ENCODE results near the gene SYNDIG1L.

Gene SYNDIG1L
- 0 to 0.17 (median 0) reads per million in 3 donors for total RNA-seq

- no peak within 1 kb of the TSS for H3K4me3 ChIP-seq (ENCODE audit: insufficient read depth, low read depth, low read length, poor library complexity, severe bottlenecking)
- no peaks in the 10 kb centered on the region for H3K4me1 ChIP-seq (ENCODE audit: control insufficient read depth, insufficient read depth, low read length, poor library complexity, severe bottlenecking)
- H3K9me3 ChIP-seq (ENCODE audit: control insufficient read depth, low read length): no peaks in the 10 kb centered on the region
- no peak within 1 kb of the TSS for H3K27ac ChIP-seq (ENCODE audit: insufficient read depth, low read length, poor library complexity, severe bottlenecking)
- H3K36me3 ChIP-seq (ENCODE audit: control insufficient read depth, insufficient read depth, low read length): no peaks in the 10 kb centered on the region
- peaks cover 8% of the 10 kb centered on the region for H3K27me3 ChIP-seq (replicated peaks; ENCODE audit: control insufficient read depth, insufficient read depth, low read length, poor library complexity, severe bottlenecking)
- DNase-seq: no peak
These were observed at the start of gene SYNDIG1L for GRCh38 chr14:74426202-74426582. Gene SYNDIG1L, minus strand, starts transcription at chr14:74426210. Its CDS starts 16,466 bp downstream, at chr14:74409744.

GRCh38 chr14:74475678-74476077 is 49.7 kb upstream of the SYNDIG1L start:
- no peaks in the 10 kb centered on the region for H3K27me3 ChIP-seq (replicated peaks; ENCODE audit: control insufficient read depth, insufficient read depth, low read length, poor library complexity, severe bottlenecking)
- peaks cover 13% of the 10 kb centered on the region for H3K36me3 ChIP-seq (ENCODE audit: control insufficient read depth, insufficient read depth, low read length)
- no peaks in the 10 kb centered on the region for H3K4me1 ChIP-seq (ENCODE audit: control insufficient read depth, insufficient read depth, low read length, poor library complexity, severe bottlenecking)
- no peak overlapping the region for H3K4me3 ChIP-seq (ENCODE audit: insufficient read depth, low read depth, low read length, poor library complexity, severe bottlenecking)
- DNase-seq: no peak
- H3K9me3 ChIP-seq (ENCODE audit: control insufficient read depth, low read length): no peaks in the 10 kb centered on the region
- no peak overlapping the region for H3K27ac ChIP-seq (ENCODE audit: insufficient read depth, low read length, poor library complexity, severe bottlenecking)

- Histone ChIP-seq H3K4me1 (ENCODE audit: control insufficient read depth, insufficient read depth, low read length, poor library complexity, severe bottlenecking) (no peaks in the 10 kb centered on the region), H3K36me3 (ENCODE audit: control insufficient read depth, insufficient read depth, low read length) (peaks cover 3% of the 10 kb centered on the region), H3K9me3 (ENCODE audit: control insufficient read depth, low read length) (no peaks in the 10 kb centered on the region), H3K27me3 (replicated peaks; ENCODE audit: control insufficient read depth, insufficient read depth, low read length, poor library complexity, severe bottlenecking) (no peaks in the 10 kb centered on the region), H3K4me3 (ENCODE audit: insufficient read depth, low read depth, low read length, poor library complexity, severe bottlenecking) (no peak overlapping the region), H3K27ac (ENCODE audit: insufficient read depth, low read length, poor library complexity, severe bottlenecking) (no peak overlapping the region)
- no peak for DNase-seq
These were observed 48.4 kb upstream of the SYNDIG1L start for GRCh38 chr14:74474376-74474775.

- no peaks in the 10 kb centered on the region for H3K9me3 ChIP-seq (ENCODE audit: control insufficient read depth, low read length)
- H3K4me1 ChIP-seq (ENCODE audit: control insufficient read depth, insufficient read depth, low read length, poor library complexity, severe bottlenecking): no peaks in the 10 kb centered on the region
- no peak overlapping the region for H3K27ac ChIP-seq (ENCODE audit: insufficient read depth, low read length, poor library complexity, severe bottlenecking)
- no peak for DNase-seq
- no peaks in the 10 kb centered on the region for H3K36me3 ChIP-seq (ENCODE audit: control insufficient read depth, insufficient read depth, low read length)
- H3K4me3 ChIP-seq (ENCODE audit: insufficient read depth, low read depth, low read length, poor library complexity, severe bottlenecking): no peak overlapping the region
- H3K27me3 ChIP-seq (replicated peaks; ENCODE audit: control insufficient read depth, insufficient read depth, low read length, poor library complexity, severe bottlenecking): no peaks in the 10 kb centered on the region
These were observed 46.6 kb upstream of the SYNDIG1L start for GRCh38 chr14:74472601-74473000.

GRCh38 chr14:74469548-74470518 is 43.8 kb upstream of the SYNDIG1L start:
- H3K9me3 ChIP-seq (ENCODE audit: control insufficient read depth, low read length): no peaks in the 10 kb centered on the region
- H3K4me1 ChIP-seq (ENCODE audit: control insufficient read depth, insufficient read depth, low read length, poor library complexity, severe bottlenecking): no peaks in the 10 kb centered on the region
- H3K27me3 ChIP-seq (replicated peaks; ENCODE audit: control insufficient read depth, insufficient read depth, low read length, poor library complexity, severe bottlenecking): no peaks in the 10 kb centered on the region
- H3K27ac ChIP-seq (ENCODE audit: insufficient read depth, low read length, poor library complexity, severe bottlenecking): no peak overlapping the region
- no peak overlapping the region for H3K4me3 ChIP-seq (ENCODE audit: insufficient read depth, low read depth, low read length, poor library complexity, severe bottlenecking)
- no peaks in the 10 kb centered on the region for H3K36me3 ChIP-seq (ENCODE audit: control insufficient read depth, insufficient read depth, low read length)
- DNase-seq: no peak

- no peaks in the 10 kb centered on the region for H3K36me3 ChIP-seq (ENCODE audit: control insufficient read depth, insufficient read depth, low read length)
- H3K27me3 ChIP-seq (replicated peaks; ENCODE audit: control insufficient read depth, insufficient read depth, low read length, poor library complexity, severe bottlenecking): no peaks in the 10 kb centered on the region
- no peak overlapping the region for H3K4me3 ChIP-seq (ENCODE audit: insufficient read depth, low read depth, low read length, poor library complexity, severe bottlenecking)
- no peak overlapping the region for H3K27ac ChIP-seq (ENCODE audit: insufficient read depth, low read length, poor library complexity, severe bottlenecking)
- no peak for DNase-seq
- no peaks in the 10 kb centered on the region for H3K9me3 ChIP-seq (ENCODE audit: control insufficient read depth, low read length)
- H3K4me1 ChIP-seq (ENCODE audit: control insufficient read depth, insufficient read depth, low read length, poor library complexity, severe bottlenecking): no peaks in the 10 kb centered on the region
These were observed 42.5 kb upstream of the SYNDIG1L start for GRCh38 chr14:74468513-74468912.

- no peak overlapping the region for H3K27ac ChIP-seq (ENCODE audit: insufficient read depth, low read length, poor library complexity, severe bottlenecking)
- H3K4me3 ChIP-seq (ENCODE audit: insufficient read depth, low read depth, low read length, poor library complexity, severe bottlenecking): no peak overlapping the region
- no peaks in the 10 kb centered on the region for H3K27me3 ChIP-seq (replicated peaks; ENCODE audit: control insufficient read depth, insufficient read depth, low read length, poor library complexity, severe bottlenecking)
- H3K4me1 ChIP-seq (ENCODE audit: control insufficient read depth, insufficient read depth, low read length, poor library complexity, severe bottlenecking): no peaks in the 10 kb centered on the region
- H3K9me3 ChIP-seq (ENCODE audit: control insufficient read depth, low read length): no peaks in the 10 kb centered on the region
- H3K36me3 ChIP-seq (ENCODE audit: control insufficient read depth, insufficient read depth, low read length): no peaks in the 10 kb centered on the region
- DNase-seq: no peak
These were observed 39.3 kb upstream of the SYNDIG1L start for GRCh38 chr14:74465335-74465734.

- H3K9me3 ChIP-seq (ENCODE audit: control insufficient read depth, low read length): no peaks in the 10 kb centered on the region
- H3K4me1 ChIP-seq (ENCODE audit: control insufficient read depth, insufficient read depth, low read length, poor library complexity, severe bottlenecking): no peaks in the 10 kb centered on the region
- H3K36me3 ChIP-seq (ENCODE audit: control insufficient read depth, insufficient read depth, low read length): no peaks in the 10 kb centered on the region
- no peaks in the 10 kb centered on the region for H3K27me3 ChIP-seq (replicated peaks; ENCODE audit: control insufficient read depth, insufficient read depth, low read length, poor library complexity, severe bottlenecking)
- no peak overlapping the region for H3K4me3 ChIP-seq (ENCODE audit: insufficient read depth, low read depth, low read length, poor library complexity, severe bottlenecking)
- H3K27ac ChIP-seq (ENCODE audit: insufficient read depth, low read length, poor library complexity, severe bottlenecking): no peak overlapping the region
- DNase-seq: no peak
These were observed 38.8 kb upstream of the SYNDIG1L start for GRCh38 chr14:74464785-74465184.

GRCh38 chr14:74463697-74464096 is 37.7 kb upstream of the SYNDIG1L start:
- no peak overlapping the region for H3K27ac ChIP-seq (ENCODE audit: insufficient read depth, low read length, poor library complexity, severe bottlenecking)
- H3K4me1 ChIP-seq (ENCODE audit: control insufficient read depth, insufficient read depth, low read length, poor library complexity, severe bottlenecking): no peaks in the 10 kb centered on the region
- H3K27me3 ChIP-seq (replicated peaks; ENCODE audit: control insufficient read depth, insufficient read depth, low read length, poor library complexity, severe bottlenecking): no peaks in the 10 kb centered on the region
- no peak for DNase-seq
- H3K9me3 ChIP-seq (ENCODE audit: control insufficient read depth, low read length): no peaks in the 10 kb centered on the region
- no peaks in the 10 kb centered on the region for H3K36me3 ChIP-seq (ENCODE audit: control insufficient read depth, insufficient read depth, low read length)
- H3K4me3 ChIP-seq (ENCODE audit: insufficient read depth, low read depth, low read length, poor library complexity, severe bottlenecking): no peak overlapping the region

GRCh38 chr14:74462993-74463392 is 37.0 kb upstream of the SYNDIG1L start:
- no peaks in the 10 kb centered on the region for H3K27me3 ChIP-seq (replicated peaks; ENCODE audit: control insufficient read depth, insufficient read depth, low read length, poor library complexity, severe bottlenecking)
- H3K9me3 ChIP-seq (ENCODE audit: control insufficient read depth, low read length): no peaks in the 10 kb centered on the region
- H3K4me3 ChIP-seq (ENCODE audit: insufficient read depth, low read depth, low read length, poor library complexity, severe bottlenecking): no peak overlapping the region
- DNase-seq: no peak
- no peak overlapping the region for H3K27ac ChIP-seq (ENCODE audit: insufficient read depth, low read length, poor library complexity, severe bottlenecking)
- H3K4me1 ChIP-seq (ENCODE audit: control insufficient read depth, insufficient read depth, low read length, poor library complexity, severe bottlenecking): no peaks in the 10 kb centered on the region
- H3K36me3 ChIP-seq (ENCODE audit: control insufficient read depth, insufficient read depth, low read length): no peaks in the 10 kb centered on the region
